Mesendoderm (in vitro differentiated cells): ENCODE measurements around the gene LPIN1.

Source experiments
- DNase-seq: peaks from one replicate; pipeline ENCODE4 v3.0.0; 2013
- H2AK5ac ChIP-seq: 2 replicates; pipeline ENCODE4 v1.6.1; 2013; ENCODE audit warnings: low read length, inconsistent platforms
- H2BK120ac ChIP-seq: 2 replicates; pipeline ENCODE4 v1.6.1; 2013; ENCODE audit warnings: low read depth, mild to moderate bottlenecking, low read length, moderate library complexity, mixed read lengths
- H2BK15ac ChIP-seq: replicated peaks from 2 replicates; pipeline ENCODE4 v1.6.1; 2013; ENCODE audit warnings: low read depth, mild to moderate bottlenecking, moderate library complexity
- H2BK5ac ChIP-seq: 2 replicates; pipeline ENCODE4 v1.6.1; 2013; ENCODE audit warnings: low read length, inconsistent platforms
- H3K18ac ChIP-seq: 2 replicates; pipeline ENCODE4 v1.6.1; 2013; ENCODE audit warnings: mild to moderate bottlenecking, low read length, mixed read lengths
- H3K23ac ChIP-seq: one replicate; pipeline ENCODE4 v1.6.1; 2013; ENCODE audit warnings: low read length
- H3K27ac ChIP-seq: 2 replicates; pipeline ENCODE4 v1.5.1; 2013; ENCODE audit warnings: low read depth, mild to moderate bottlenecking, inconsistent platforms, low read length, moderate library complexity
- H3K27me3 ChIP-seq: 2 replicates; pipeline ENCODE4 v1.6.1; 2013; ENCODE audit warnings: low read length, control low read depth, mild to moderate bottlenecking, inconsistent platforms; ENCODE audit not compliant: insufficient read depth, poor library complexity
- H3K36me3 ChIP-seq: 2 replicates; pipeline ENCODE4 v1.6.1; 2013; ENCODE audit warnings: low read length, inconsistent platforms; ENCODE audit not compliant: control insufficient read depth, insufficient read depth
- H3K4ac ChIP-seq: one replicate; pipeline ENCODE4 v1.6.1; 2013; ENCODE audit warnings: low read depth, mild to moderate bottlenecking, low read length, moderate library complexity
- H3K4me1 ChIP-seq: 2 replicates; pipeline ENCODE4 v1.6.1; 2013; ENCODE audit warnings: low read depth, low read length, inconsistent platforms; ENCODE audit not compliant: control insufficient read depth
- H3K4me2 ChIP-seq: 2 replicates; pipeline ENCODE4 v1.6.1; 2013; ENCODE audit warnings: low read length
- H3K4me3 ChIP-seq: 2 replicates; pipeline ENCODE4 v1.5.1; 2013; ENCODE audit warnings: mild to moderate bottlenecking, low read length
- H3K56ac ChIP-seq: one replicate; pipeline ENCODE4 v1.6.1; 2013; ENCODE audit warnings: low read length
- H3K79me1 ChIP-seq: 2 replicates; pipeline ENCODE4 v1.6.1; 2013; ENCODE audit warnings: low read length, inconsistent platforms
- H3K79me2 ChIP-seq: 2 replicates; pipeline ENCODE4 v1.6.1; 2013; ENCODE audit warnings: mild to moderate bottlenecking, low read length; ENCODE audit not compliant: control insufficient read depth, insufficient read depth
- H3K9ac ChIP-seq: 2 replicates; pipeline ENCODE4 v1.6.1; 2013; ENCODE audit warnings: low read length, inconsistent platforms
- H4K5ac ChIP-seq: one replicate; pipeline ENCODE4 v1.6.1; 2013; ENCODE audit warnings: low read length
- H4K8ac ChIP-seq: one replicate; pipeline ENCODE4 v1.6.1; 2013; ENCODE audit warnings: low read depth, mild to moderate bottlenecking, control low read depth, low read length, moderate library complexity
- WGBS: extraction: QIAGEN DNeasy Blood & Tissue Kit; methylation state at CpG from one replicate; pipeline ENCODE4 v1.1.7; 2013; ENCODE audit warnings: low lambda C conversion rate, missing lambda C conversion rate; ENCODE audit not compliant: insufficient coverage; ENCODE audit errors: extremely low coverage; 5-methylcytosine and 5-hydroxymethylcytosine counted together

Gene LPIN1

GRCh38 chr2:11835403-11835802, 89.0 kb downstream of the LPIN1 start:
- no peak overlapping the region for H3K9ac ChIP-seq
- WGBS, result no CpG with 5 or more reads among the region's 4 CpGs

GRCh38 chr2:11836647-11837219, 90.3 kb downstream of the LPIN1 start:
- Histone ChIP-seq H3K9ac (no peak overlapping the region), H3K4me1 (no peaks in the 10 kb centered on the region), H3K36me3 (no peaks in the 10 kb centered on the region), H3K27ac (no peak overlapping the region), H3K79me1 (no peaks in the 10 kb centered on the region), H4K5ac (no peak overlapping the region), H3K18ac (no peak overlapping the region), H3K79me2 (no peaks in the 10 kb centered on the region), H2AK5ac (no peak overlapping the region), H2BK15ac (no peak overlapping the region), H4K8ac (no peak overlapping the region), H3K56ac (no peak overlapping the region), H3K4me2 (no peak overlapping the region), H3K23ac (no peak overlapping the region), H2BK120ac (no peak overlapping the region), H3K4ac (no peak overlapping the region), H2BK5ac (no peak overlapping the region), H3K4me3 (no peak overlapping the region), H3K27me3 (no peaks in the 10 kb centered on the region)
- no peak for DNase-seq
- no CpG with 5 or more reads among the region's 7 CpGs for WGBS

More at GRCh38 chr2:11835403-11835802, 89.0 kb downstream of the LPIN1 start:
- Histone ChIP-seq H3K27me3 (no peaks in the 10 kb centered on the region), H3K23ac (no peak overlapping the region), H3K56ac (no peak overlapping the region), H4K5ac (no peak overlapping the region), H3K4me3 (no peak overlapping the region), H2BK5ac (no peak overlapping the region), H2AK5ac (no peak overlapping the region), H3K4ac (no peak overlapping the region), H2BK120ac (no peak overlapping the region), H3K36me3 (no peaks in the 10 kb centered on the region), H3K18ac (no peak overlapping the region), H3K79me2 (no peaks in the 10 kb centered on the region), H2BK15ac (no peak overlapping the region), H3K4me2 (no peak overlapping the region), H3K27ac (no peak overlapping the region), H4K8ac (no peak overlapping the region), H3K79me1 (no peaks in the 10 kb centered on the region), H3K4me1 (no peaks in the 10 kb centered on the region)
- peak; percentile 7 for DNase-seq

- H4K8ac ChIP-seq, result no peak overlapping the region
- no peak overlapping the region for H4K5ac ChIP-seq
- no peak overlapping the region for H2BK120ac ChIP-seq
These were observed 91.7 kb downstream of the LPIN1 start for GRCh38 chr2:11837875-11838734.

GRCh38 chr2:11839916-11840315, 93.5 kb downstream of the LPIN1 start:
- Histone ChIP-seq H3K4me1 (no peaks in the 10 kb centered on the region), H2BK5ac (no peak overlapping the region), H3K27ac (no peak overlapping the region), H3K4me2 (no peak overlapping the region), H3K36me3 (no peaks in the 10 kb centered on the region), H3K27me3 (no peaks in the 10 kb centered on the region), H3K4me3 (no peak overlapping the region), H2BK120ac (no peak overlapping the region), H4K8ac (no peak overlapping the region), H4K5ac (no peak overlapping the region), H3K79me1 (no peaks in the 10 kb centered on the region), H3K79me2 (no peaks in the 10 kb centered on the region), H3K9ac (no peak overlapping the region), H3K18ac (no peak overlapping the region), H3K23ac (no peak overlapping the region), H2BK15ac (no peak overlapping the region), H2AK5ac (no peak overlapping the region), H3K4ac (no peak overlapping the region), H3K56ac (no peak overlapping the region)
- peak; percentile 66 for DNase-seq
- no CpG with 5 or more reads among the region's 4 CpGs for WGBS

More at GRCh38 chr2:11837875-11838734, 91.7 kb downstream of the LPIN1 start:
- Histone ChIP-seq H3K4ac (no peak overlapping the region), H2AK5ac (no peak overlapping the region), H3K4me3 (no peak overlapping the region), H3K23ac (no peak overlapping the region), H3K79me2 (no peaks in the 10 kb centered on the region), H3K36me3 (no peaks in the 10 kb centered on the region), H3K27ac (no peak overlapping the region), H3K18ac (no peak overlapping the region), H3K9ac (no peak overlapping the region), H3K56ac (no peak overlapping the region), H3K4me2 (no peak overlapping the region), H3K27me3 (no peaks in the 10 kb centered on the region), H2BK15ac (no peak overlapping the region), H3K79me1 (no peaks in the 10 kb centered on the region), H2BK5ac (no peak overlapping the region), H3K4me1 (no peaks in the 10 kb centered on the region)
- no peak for DNase-seq
- WGBS, result no CpG with 5 or more reads among the region's 10 CpGs

- H3K4ac ChIP-seq, result no peak overlapping the region
- no peak overlapping the region for H3K4me3 ChIP-seq
- H3K56ac ChIP-seq, result no peak overlapping the region
- no peak overlapping the region for H3K9ac ChIP-seq
- no peaks in the 10 kb centered on the region for H3K79me1 ChIP-seq
- no peaks in the 10 kb centered on the region for H3K4me1 ChIP-seq
- no peaks in the 10 kb centered on the region for H3K36me3 ChIP-seq
- no peaks in the 10 kb centered on the region for H3K27me3 ChIP-seq
- H2BK5ac ChIP-seq, result no peak overlapping the region
- no peak overlapping the region for H3K18ac ChIP-seq
- no peak overlapping the region for H4K5ac ChIP-seq
- H2BK120ac ChIP-seq, result no peak overlapping the region
- no peak overlapping the region for H3K4me2 ChIP-seq
- no peak overlapping the region for H3K27ac ChIP-seq
- H2AK5ac ChIP-seq, result no peak overlapping the region
- no peak for DNase-seq
- no peak overlapping the region for H4K8ac ChIP-seq
- WGBS, result no CpG with 5 or more reads among the region's 2 CpGs
- H3K23ac ChIP-seq, result no peak overlapping the region
- no peak overlapping the region for H2BK15ac ChIP-seq
- no peaks in the 10 kb centered on the region for H3K79me2 ChIP-seq
These were observed 95.9 kb downstream of the LPIN1 start for GRCh38 chr2:11842336-11842735.
